ENCODE results near the gene PCNX3. TPM values are rescaled to one million over a fixed set of nuclear protein-coding genes. Genes with fewer than 3 reads are reported as not detected.
A peak's percentile ranks its signal among the peaks of the same experiment; 100 is the strongest.

Gene PCNX3
- total RNA-seq, 2 donors from 2014 or later = 21.8 to 56.7 TPM

DNA sequence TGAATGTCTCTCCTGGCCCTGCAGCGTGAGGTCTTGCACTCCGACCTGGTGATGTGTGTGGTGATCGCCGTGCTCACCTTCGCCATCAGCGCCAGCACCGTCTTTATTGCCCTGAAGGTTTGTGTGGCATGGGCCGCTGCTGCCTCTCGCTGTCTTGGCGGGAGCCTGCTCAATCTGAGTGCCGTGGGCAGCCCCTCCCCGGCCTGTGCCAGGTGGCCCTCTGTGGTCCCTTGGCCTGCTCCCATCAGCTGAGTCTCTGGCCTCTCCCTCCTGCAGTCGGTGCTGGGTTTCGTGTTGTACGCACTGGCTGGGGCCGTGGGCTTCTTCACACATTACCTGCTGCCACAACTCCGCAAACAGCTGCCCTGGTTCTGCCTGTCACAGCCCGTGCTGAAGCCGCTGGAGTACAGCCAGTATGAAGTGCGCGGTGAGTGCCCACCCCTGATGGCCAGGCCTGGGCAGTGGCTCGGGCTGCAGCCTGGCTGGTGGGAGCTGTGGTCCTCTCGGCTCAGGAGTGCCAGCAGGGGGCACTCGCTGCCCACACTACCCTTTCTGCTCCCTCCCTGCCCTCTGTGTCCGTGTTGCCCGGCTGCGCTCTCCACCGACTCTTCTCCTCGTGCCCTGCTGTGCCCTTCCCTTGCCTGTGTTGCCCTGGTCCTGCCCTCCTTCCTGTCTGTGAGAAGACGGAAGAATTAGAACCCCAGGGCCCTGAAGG is 10.2 kb downstream of the PCNX3 start:
- intact Hi-C loops (cut with DNase I) = no loop called here
- TF ChIP-seq, protein P1, sequence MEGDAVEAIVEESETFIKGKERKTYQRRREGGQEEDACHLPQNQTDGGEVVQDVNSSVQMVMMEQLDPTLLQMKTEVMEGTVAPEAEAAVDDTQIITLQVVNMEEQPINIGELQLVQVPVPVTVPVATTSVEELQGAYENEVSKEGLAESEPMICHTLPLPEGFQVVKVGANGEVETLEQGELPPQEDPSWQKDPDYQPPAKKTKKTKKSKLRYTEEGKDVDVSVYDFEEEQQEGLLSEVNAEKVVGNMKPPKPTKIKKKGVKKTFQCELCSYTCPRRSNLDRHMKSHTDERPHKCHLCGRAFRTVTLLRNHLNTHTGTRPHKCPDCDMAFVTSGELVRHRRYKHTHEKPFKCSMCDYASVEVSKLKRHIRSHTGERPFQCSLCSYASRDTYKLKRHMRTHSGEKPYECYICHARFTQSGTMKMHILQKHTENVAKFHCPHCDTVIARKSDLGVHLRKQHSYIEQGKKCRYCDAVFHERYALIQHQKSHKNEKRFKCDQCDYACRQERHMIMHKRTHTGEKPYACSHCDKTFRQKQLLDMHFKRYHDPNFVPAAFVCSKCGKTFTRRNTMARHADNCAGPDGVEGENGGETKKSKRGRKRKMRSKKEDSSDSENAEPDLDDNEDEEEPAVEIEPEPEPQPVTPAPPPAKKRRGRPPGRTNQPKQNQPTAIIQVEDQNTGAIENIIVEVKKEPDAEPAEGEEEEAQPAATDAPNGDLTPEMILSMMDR (IDR thresholded peaks at IDR 0.05) = peak; percentile 24 to 65 (median 50)
- TF ChIP-seq POLR2A (IDR thresholded peaks at IDR 0.05) = no peak
- peaks cover 0 to 41% of the 10 kb centered on the region in 2 donors for H3K36me3 ChIP-seq (replicated peaks in 1 of 2; ENCODE audit: insufficient read depth in 1 of 2, low read depth in 2 of 2)
- no peak overlapping the region for H3K27ac ChIP-seq
- H3K9me3 ChIP-seq = no peaks in the 10 kb centered on the region
- DNase-seq = peak in 3 of 4 donors; percentile 60 to 67 (median 64)
- ATAC-seq = peak; percentile 45
- H3K4me1 ChIP-seq = no peaks in the 10 kb centered on the region
- 68 to 73% methylated on average over 22 to 30 of the region's 30 CpGs for WGBS, 2 donors
- H3K27me3 ChIP-seq = no peaks in the 10 kb centered on the region
- H3K4me3 ChIP-seq = no peak overlapping the region

DNA sequence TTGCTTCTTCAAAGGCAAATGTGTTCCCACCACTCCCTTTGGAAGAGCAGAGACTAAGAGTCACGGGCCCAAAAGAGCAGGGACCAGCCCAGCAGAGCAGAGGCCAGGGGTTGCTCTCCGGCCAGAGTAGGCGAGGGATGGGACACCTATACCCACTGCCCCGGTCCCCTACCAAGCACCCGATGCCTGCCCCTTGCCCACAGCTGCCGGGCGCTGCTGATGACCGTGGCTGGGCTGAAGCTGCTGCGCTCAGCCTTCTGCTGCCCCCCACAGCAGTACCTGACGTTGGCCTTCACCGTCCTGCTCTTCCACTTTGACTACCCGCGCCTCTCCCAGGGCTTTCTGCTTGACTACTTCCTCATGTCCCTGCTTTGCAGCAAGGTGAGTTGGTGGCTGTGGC is 11.6 kb downstream of the PCNX3 start:
- Histone ChIP-seq H3K27me3 (no peaks in the 10 kb centered on the region), H3K36me3 (replicated peaks in 1 of 2; ENCODE audit: insufficient read depth in 1 of 2, low read depth in 2 of 2) (peaks cover 0 to 41% of the 10 kb centered on the region in 2 donors), H3K4me1 (no peaks in the 10 kb centered on the region), H3K4me3 (no peak overlapping the region), H3K9me3 (no peaks in the 10 kb centered on the region), H3K27ac (no peak overlapping the region)
- TF ChIP-seq POLR2A (IDR thresholded peaks at IDR 0.05) = no peak
- 89 to 93% methylated on average over 6 to 13 of the region's 13 CpGs for WGBS, 2 donors
- ATAC-seq = no peak
- DNase-seq = no peak
- intact Hi-C loops (cut with DNase I) = no loop called here

DNA sequence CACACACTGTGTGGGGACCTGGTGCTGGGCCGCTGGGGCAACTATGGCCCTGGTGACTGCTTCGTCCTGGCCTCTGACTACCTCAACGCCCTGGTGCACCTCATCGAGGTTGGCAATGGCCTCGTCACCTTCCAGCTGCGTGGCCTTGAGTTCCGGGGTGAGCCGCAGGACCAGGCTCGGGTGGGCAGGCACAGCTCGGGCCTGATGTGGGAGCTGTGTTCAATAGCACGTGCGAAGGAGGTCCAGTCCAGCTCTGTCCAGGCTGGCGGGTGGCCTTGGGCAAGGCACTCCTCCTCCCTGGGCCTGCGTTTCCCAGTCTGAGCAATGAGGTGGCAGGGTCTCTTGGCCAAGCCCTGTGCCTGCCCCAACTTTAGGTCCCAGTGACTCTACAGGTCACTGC is 14.0 kb downstream of the PCNX3 start:
- intact Hi-C loops (cut with DNase I) = no loop called here
- H3K4me3 ChIP-seq = no peak overlapping the region
- H3K36me3 ChIP-seq (replicated peaks in 1 of 2; ENCODE audit: insufficient read depth in 1 of 2, low read depth in 2 of 2) = peaks cover 0 to 36% of the 10 kb centered on the region in 2 donors
- 87 to 88% methylated on average over 6 to 14 of the region's 14 CpGs for WGBS, 2 donors
- H3K9me3 ChIP-seq = no peaks in the 10 kb centered on the region
- no peaks in the 10 kb centered on the region for H3K27me3 ChIP-seq
- TF ChIP-seq, protein P1 (IDR thresholded peaks at IDR 0.05) = no peak
- TF ChIP-seq POLR2A (IDR thresholded peaks at IDR 0.05) = no peak
- no peak for DNase-seq
- no peaks in the 10 kb centered on the region for H3K4me1 ChIP-seq
- no peak overlapping the region for H3K27ac ChIP-seq
- no peak for ATAC-seq

DNA sequence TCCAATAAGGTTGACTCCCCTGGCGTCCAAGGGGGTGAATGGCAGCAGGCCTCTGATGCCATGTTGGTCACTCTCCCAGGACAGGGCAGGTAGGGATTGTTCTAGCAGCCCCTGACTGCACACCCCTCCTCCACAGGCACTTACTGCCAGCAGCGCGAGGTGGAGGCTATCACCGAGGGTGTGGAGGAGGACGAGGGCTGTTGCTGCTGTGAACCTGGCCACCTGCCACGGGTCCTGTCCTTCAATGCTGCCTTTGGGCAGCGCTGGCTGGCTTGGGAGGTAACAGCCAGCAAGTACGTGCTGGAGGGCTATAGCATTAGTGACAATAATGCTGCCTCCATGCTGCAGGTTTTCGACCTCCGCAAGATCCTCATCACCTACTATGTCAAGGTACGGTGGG is 14.6 kb downstream of the PCNX3 start:
- Histone ChIP-seq H3K4me3 (no peak overlapping the region), H3K36me3 (replicated peaks in 1 of 2; ENCODE audit: insufficient read depth in 1 of 2, low read depth in 2 of 2) (peaks cover 2 to 41% of the 10 kb centered on the region in 2 donors), H3K27me3 (no peaks in the 10 kb centered on the region), H3K27ac (no peak overlapping the region), H3K4me1 (no peaks in the 10 kb centered on the region), H3K9me3 (no peaks in the 10 kb centered on the region)
- no peak for TF ChIP-seq POLR2A (IDR thresholded peaks at IDR 0.05)
- TF ChIP-seq, protein P1 (IDR thresholded peaks at IDR 0.05) = no peak
- no peak for ATAC-seq
- intact Hi-C loops (cut with DNase I) = no loop called here
- DNase-seq = no peak
- WGBS, 2 donors = 56 to 100% methylated on average over 4 to 11 of the region's 11 CpGs

DNA sequence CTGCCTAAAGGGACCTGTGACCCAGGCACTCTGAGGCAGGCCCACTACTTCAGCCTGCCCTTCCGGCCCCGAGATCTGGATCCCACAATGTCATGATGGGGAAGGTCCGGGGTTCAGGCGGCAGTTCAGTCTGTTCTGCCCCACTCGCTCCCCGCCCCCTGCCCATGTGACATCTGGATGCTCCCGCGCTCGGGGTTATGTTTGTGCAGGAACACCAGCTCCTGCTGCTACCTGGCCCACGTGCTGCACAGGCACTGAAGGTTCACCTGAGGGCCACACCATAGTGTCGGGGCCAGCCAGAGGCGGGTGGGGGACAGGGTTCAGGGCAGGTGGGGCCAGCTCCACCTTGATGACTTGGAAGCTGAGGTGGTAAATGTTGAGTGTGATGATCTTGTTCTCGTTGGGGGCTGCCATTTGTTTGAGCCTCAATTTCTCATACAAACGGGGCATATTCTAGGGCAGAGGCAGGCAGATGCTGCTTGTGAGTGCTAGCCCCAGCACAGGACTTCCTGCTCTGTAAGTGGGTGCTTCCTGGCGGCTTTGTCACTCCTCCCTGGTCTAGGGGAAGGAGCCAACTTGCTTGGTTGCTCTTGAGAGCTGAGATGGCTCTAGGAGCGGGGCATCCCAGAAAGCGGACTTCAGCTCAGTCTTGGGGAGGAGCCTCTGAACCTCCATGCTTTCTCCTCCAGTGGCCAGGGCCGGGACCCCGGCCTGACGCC is 18.0 kb downstream of the PCNX3 start:
- intact Hi-C loops (cut with DNase I) = no loop called here
- Histone ChIP-seq H3K9me3 (no peaks in the 10 kb centered on the region), H3K27me3 (no peaks in the 10 kb centered on the region), H3K27ac (no peak overlapping the region), H3K4me1 (peaks cover 27% of the 10 kb centered on the region), H3K4me3 (no peak overlapping the region), H3K36me3 (replicated peaks in 1 of 2; ENCODE audit: insufficient read depth in 1 of 2, low read depth in 2 of 2) (peaks cover 8 to 34% of the 10 kb centered on the region in 2 donors)
- DNase-seq (no peak), ATAC-seq (no peak)
- no peak for TF ChIP-seq POLR2A (IDR thresholded peaks at IDR 0.05)
- TF ChIP-seq, protein P1 (IDR thresholded peaks at IDR 0.05) = no peak
- WGBS, 2 donors = 69 to 85% methylated on average over 8 to 19 of the region's 20 CpGs

Measured in body of pancreas (tissue), 4 donors.